Spleen (tissue), 7 donors: ENCODE data around the gene MEG3.

Experiments used
- POLR2A ChIP-seq, 3 donors: fragments of 450-650 bp; IDR thresholded peaks; one replicate each; pipeline ENCODE4 v1.5.1; 2017; ENCODE audit warnings: antibody characterized with exemption in 3 of 3, mild to moderate bottlenecking in 1 of 3
- TF ChIP-seq, protein P1 (sequence below), 11 experiments: fragments of 200-600 bp in 7 of 11; fragments of 450-650 bp in 4 of 11; sonication (generic) in 4 of 11; IDR thresholded peaks in 8 of 11; conservative IDR thresholded peaks in 3 of 11; 1 replicate in 7 of 11; 2 replicates in 4 of 11; pipeline versions ENCODE4 v1.4.0 to v1.8.0; 2016 to 2021; ENCODE audit warnings: antibody characterized with exemption in 11 of 11, inconsistent platforms in 4 of 11, mild to moderate bottlenecking in 1 of 11
- donor health status: DM: no; HTN: no; CAD: no; lungs with moderate emphysema.
- donor health status: DM: no; HTN: no; CAD: no.
- donor health status: DM: no; HTN: no; CAD: no.

DNA sequence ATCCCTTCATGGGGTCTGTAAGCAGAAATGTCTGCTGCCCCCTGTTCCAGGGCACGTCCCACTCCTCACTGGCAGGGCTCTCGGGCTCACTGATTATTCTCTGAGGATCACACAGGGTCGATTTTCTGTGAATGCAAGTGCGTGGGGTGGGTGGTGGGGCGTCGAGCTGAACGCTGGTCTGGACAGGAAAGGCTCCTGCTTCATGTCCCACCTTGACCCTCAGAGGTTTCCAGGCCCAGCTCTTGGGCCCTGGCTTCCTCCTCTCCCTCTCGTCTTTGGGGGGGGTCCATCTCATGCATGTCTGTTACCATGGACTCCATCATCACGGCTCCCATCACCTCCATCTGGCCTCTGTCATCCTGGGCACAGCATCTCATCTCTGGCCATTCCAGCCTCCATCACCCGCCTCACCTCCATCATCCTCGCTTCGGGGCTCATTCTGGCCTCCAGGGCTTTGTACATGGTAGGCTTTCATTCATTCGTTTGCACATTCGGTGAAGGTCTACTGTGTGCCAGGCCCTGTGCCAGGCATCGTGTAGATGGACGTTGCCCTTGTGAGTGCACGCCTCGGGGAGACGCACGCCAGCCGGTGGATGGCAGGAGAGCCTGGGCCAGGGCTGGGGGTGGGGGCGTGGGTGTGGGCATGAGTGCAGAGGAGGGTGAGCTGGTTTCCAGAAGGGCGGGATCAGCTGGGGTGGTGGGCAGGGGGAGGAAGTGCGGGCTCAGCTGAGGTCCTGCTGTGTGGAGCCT is 42.9 kb downstream of the MEG3 start:
- TF ChIP-seq POLR2A (IDR thresholded peaks at IDR 0.05) = no peak
- TF ChIP-seq, protein P1, sequence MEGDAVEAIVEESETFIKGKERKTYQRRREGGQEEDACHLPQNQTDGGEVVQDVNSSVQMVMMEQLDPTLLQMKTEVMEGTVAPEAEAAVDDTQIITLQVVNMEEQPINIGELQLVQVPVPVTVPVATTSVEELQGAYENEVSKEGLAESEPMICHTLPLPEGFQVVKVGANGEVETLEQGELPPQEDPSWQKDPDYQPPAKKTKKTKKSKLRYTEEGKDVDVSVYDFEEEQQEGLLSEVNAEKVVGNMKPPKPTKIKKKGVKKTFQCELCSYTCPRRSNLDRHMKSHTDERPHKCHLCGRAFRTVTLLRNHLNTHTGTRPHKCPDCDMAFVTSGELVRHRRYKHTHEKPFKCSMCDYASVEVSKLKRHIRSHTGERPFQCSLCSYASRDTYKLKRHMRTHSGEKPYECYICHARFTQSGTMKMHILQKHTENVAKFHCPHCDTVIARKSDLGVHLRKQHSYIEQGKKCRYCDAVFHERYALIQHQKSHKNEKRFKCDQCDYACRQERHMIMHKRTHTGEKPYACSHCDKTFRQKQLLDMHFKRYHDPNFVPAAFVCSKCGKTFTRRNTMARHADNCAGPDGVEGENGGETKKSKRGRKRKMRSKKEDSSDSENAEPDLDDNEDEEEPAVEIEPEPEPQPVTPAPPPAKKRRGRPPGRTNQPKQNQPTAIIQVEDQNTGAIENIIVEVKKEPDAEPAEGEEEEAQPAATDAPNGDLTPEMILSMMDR (IDR thresholded peaks at IDR 0.05 in 8 of 11, conservative IDR thresholded peaks at IDR 0.05 in 3 of 11) = no peak
